ENCODE results near the gene CNDP1.
"Not testable (repeated sequence)": the region's sequence is repeated elsewhere in the genome, so short reads cannot be mapped to it uniquely, and the experiment has no call there.

Gene CNDP1

GRCh38 chr18:74520096-74520833 is 14.0 kb upstream of the CNDP1 start:
- DNase-seq (ENCODE audit: low read depth in 2 of 2) = no peak

DNA sequence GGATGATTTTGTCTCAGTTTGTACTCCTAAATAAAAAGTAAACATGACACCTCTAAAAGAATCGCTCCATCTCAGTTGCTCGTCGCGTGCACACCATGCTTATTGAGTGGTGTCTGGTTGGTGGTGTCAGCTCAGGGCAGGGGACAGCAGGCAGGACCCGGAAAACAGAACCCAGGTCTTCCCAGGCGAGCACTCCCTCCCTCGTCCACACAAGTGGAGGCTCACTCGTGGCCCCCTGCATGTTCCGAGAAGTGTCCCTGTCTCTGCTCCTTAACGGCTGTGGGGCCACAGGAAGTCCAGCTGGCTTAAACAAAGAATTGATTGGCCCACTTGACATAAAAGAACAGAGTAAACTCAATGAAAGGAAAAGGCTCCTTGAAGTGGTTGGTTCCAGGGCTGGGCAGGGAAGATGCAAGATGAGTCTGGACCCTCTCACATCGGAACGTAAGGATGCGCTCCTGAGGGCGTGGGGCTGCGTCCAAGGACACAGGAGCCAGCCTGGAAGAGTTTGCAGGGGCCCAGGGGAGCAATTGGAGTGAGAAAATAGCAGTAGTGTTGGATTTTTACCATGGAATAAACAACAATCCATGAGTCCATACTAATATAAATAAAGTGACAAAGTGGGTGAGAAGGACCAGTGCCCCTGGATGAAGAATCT is 13.1 kb upstream of the CNDP1 start:
- DNase-seq (ENCODE audit: low read depth in 2 of 2) = no peak

- DNase-seq (ENCODE audit: low read depth in 2 of 2) = no peak
These were observed 11.4 kb upstream of the CNDP1 start for GRCh38 chr18:74522635-74523548.

GRCh38 chr18:74524097-74524496 is 10.2 kb upstream of the CNDP1 start:
- DNase-seq (ENCODE audit: low read depth in 2 of 2) = no peak

GRCh38 chr18:74524915-74525314 is 9.4 kb upstream of the CNDP1 start:
- not testable (repeated sequence) for DNase-seq (ENCODE audit: low read depth in 2 of 2)

DNA sequence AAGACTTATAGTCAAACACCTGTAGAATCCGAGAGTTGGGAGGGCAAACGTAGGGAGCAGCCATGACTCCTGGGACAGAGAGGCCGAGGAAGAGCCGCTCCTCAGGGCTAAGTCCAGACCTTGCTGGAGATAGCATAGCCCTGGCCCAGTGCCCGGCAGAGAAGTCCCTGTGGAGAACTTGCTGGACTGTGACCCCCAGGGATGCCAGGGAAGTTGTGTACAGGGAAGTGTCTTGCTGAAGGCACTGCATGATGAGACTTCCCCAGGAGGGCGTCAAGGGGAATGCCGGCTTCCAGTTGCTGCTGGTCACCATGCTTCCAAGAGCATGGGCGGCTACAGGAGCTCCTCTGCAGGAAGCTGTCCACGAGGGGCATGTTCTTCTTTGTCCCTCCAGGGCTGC is 8.6 kb upstream of the CNDP1 start:
- DNase-seq (ENCODE audit: low read depth in 2 of 2) = no peak

GRCh38 chr18:74526488-74526887 is 7.8 kb upstream of the CNDP1 start:
- DNase-seq (ENCODE audit: low read depth in 2 of 2) = no peak

- DNase-seq (ENCODE audit: low read depth in 2 of 2) = no peak
These were observed 5.8 kb upstream of the CNDP1 start for GRCh38 chr18:74528478-74528877.

GRCh38 chr18:74528913-74529312 is 5.4 kb upstream of the CNDP1 start:
- DNase-seq (ENCODE audit: low read depth in 2 of 2) = no peak

DNA sequence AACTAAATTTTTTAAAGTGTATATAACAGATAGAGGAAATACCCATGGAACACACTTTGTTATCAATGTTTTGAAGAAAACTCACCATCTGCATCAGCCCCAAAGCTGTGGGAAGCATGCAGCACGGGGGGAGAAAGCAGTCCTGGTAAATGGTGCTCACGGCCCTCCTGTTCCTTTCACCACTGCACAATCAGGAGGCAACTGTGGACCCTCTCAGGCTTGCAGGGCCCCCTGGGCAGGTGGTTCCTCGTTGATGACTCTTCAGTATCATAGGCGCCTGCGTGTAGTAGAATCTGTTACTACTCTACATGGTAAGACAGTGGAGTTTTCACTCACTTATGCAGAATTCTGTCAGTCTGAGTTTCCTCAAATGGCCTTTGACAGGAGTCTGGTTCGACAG is 4.9 kb upstream of the CNDP1 start:
- DNase-seq (ENCODE audit: low read depth in 2 of 2) = no peak

DNA sequence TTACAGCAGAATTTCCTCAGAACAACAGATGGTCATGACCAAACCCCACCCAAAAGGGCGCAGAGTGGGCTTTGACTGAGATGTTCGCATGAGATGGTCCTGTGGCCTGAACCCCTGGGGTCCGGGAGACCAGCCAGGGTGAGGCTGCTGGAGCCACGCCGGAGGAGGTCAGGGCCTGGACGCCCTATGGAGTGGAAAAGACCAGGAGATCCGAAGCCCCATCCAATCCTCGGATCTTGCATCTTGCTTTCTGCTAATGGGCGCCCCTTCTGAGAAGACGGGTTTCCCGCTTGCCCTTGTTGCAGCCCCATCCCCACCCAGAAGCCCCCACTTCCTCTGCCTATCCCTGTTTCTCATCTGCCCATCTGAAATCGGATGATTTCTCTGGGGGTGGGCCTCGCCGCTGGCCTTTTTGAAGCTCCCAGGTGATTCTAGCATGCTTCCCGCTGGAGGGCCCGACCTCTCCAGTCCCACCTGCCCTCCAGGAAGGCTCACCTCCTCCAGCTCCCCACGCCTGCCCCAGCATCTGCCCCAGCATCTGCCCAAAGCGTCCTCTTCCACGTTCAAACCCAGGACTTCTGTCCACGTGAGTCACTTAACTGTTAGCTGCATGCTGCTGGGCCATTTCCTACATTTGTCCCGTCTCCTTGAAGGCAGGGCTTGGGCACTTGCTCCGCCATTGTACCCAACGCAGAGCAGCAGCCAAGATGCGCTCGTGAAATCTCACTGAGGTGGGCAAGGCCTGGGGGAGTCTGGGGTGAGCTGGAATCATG is 4.3 kb upstream of the CNDP1 start:
- no peak for DNase-seq (ENCODE audit: low read depth in 2 of 2)

DNA sequence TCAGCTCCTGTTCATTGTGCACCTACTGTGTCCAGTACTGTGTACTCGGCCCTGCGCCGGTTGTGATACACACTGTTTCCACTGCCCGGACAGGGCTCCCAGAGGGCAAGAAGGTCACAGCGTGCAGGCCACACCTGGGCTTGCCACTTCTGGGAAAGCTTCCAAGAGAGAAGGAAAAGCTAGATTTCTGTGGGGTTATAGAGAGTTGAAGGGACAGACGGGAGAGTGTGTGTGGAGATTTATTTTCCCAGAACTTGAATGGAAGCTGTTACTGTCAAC is 3.8 kb upstream of the CNDP1 start:
- DNase-seq (ENCODE audit: low read depth in 2 of 2) = no peak

GRCh38 chr18:74531043-74531442 is 3.3 kb upstream of the CNDP1 start:
- no peak for DNase-seq (ENCODE audit: low read depth in 2 of 2)

GRCh38 chr18:74532511-74533025 is 1.7 kb upstream of the CNDP1 start:
- no peak for DNase-seq (ENCODE audit: low read depth in 2 of 2)

- no peak for DNase-seq (ENCODE audit: low read depth in 2 of 2)
These were observed 634 bp upstream of the CNDP1 start for GRCh38 chr18:74533666-74534065.

GRCh38 chr18:74534981-74535649 is 815 bp downstream of the CNDP1 start:
- DNase-seq (ENCODE audit: low read depth in 2 of 2) = no peak

DNA sequence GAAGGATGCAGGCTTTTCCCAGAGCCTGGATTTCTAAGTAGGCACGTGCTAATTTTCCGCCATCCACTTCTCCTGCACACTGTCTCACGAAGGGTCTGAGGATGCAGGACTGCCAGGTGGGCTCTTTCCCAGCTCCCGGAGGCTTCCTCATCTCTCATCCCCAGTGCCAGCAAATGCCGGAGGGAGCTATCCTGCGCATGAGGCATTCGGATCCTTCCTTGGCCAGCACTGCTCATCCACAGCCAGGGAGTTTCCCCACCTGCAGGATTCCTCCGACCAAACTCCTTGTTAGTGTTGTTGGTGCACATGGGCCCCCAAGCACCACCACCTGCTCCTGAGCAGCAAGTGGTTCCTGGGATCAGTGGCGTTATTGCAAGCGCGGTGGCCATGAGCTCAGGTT is 5.0 kb downstream of the CNDP1 start:
- no peak for DNase-seq (ENCODE audit: low read depth in 2 of 2)

GRCh38 chr18:74540652-74541421 is 6.5 kb downstream of the CNDP1 start:
- DNase-seq (ENCODE audit: low read depth in 2 of 2) = no peak

DNA sequence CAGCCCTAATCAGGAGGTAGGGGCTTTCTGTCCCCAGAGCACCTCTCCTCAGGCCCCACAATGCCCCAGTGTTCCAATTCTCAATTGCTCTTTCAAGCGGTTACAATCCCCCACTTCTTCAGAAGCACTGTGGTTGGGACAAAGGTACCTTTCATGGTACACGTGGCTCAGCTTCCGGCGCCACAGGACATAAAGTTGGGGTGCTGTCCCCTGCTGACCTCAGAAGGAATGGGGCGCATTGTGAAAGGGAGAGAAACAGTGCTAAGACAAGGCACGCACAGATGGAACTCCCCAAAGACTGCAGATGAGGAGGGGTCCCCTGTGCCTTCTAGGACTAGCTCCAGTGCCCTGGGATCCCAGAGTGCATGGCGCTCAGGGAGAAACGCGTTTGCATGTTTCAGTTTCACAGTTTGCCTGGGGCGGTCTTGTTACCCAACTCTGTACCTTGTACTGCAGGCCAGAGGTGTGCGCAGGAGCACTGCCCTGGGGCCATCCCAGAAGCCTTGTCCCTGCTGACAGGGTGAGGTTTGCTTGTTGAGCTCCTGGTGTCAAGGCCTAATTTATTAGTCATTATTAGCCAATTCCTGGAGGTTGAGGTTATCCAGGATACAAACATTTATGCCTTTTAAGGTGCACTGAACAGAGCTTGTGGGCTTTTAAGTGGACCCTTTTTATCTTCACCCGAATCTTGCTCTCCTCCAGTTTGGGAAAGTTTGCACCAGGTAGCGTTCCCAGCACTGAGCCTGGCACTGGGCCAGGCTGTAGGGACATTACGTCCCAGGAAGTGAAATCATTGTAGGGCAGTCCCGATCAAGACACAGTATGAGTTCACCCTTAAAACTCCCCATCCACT is 7.6 kb downstream of the CNDP1 start:
- no peak for DNase-seq (ENCODE audit: low read depth in 2 of 2)

- DNase-seq (ENCODE audit: low read depth in 2 of 2) = no peak
These were observed 10.6 kb downstream of the CNDP1 start for GRCh38 chr18:74544898-74545297.

Data from stimulated activated CD4-positive, alpha-beta T cell treated with anti-CD3 and anti-CD28 coated beads, Interleukin-4, amount 100 ng/mL, for 48 hours (primary cell).